Omental fat pad (tissue), 4 donors: ENCODE results near the gene BCDIN3D. TPM values are rescaled to one million over a fixed set of nuclear protein-coding genes. Genes with fewer than 3 reads are reported as not detected.
A peak's percentile ranks its signal among the peaks of the same experiment; 100 is the strongest.

ENCODE experiments used
- ATAC-seq: fragments of 150-250 bp; one replicate; pipeline ENCODE4 v1.9.1; 2016; ENCODE audit warnings: mild to moderate bottlenecking, moderate library complexity; ENCODE audit not compliant: low FRiP score
- DNase-seq: peaks from one replicate; pipeline ENCODE4 v3.0.0-alpha.2; 2019; ENCODE audit warnings: low spot score
- CTCF ChIP-seq, 3 donors: fragments of 450-650 bp; IDR thresholded peaks; one replicate each; pipeline ENCODE4 v1.5.1; 2016 to 2017; ENCODE audit warnings: antibody characterized with exemption in 3 of 3, mild to moderate bottlenecking in 3 of 3, moderate library complexity in 2 of 3
- total RNA-seq, 4 donors: library from RNA; depleted of rRNA; stranded (reverse); fragments of >200 nt; gene quantifications; one replicate each; pipeline ENCODE4 v1.1.0, GENCODE V29; 2016

Gene BCDIN3D
- total RNA-seq, result 1 to 10 TPM; 1.9 to 3.5 (median 2.8) TPM

- DNase-seq, result peak; percentile 76
- ATAC-seq, result peak; percentile 97
- TF ChIP-seq CTCF (IDR thresholded peaks at IDR 0.05), result no peak
Observed at GRCh38 chr12:49842519-49843352, at the start of gene BCDIN3D. BCDIN3D (minus strand) TSS chr12:49843106; CDS start chr12:49843087, 19 bp downstream.

- no peak for TF ChIP-seq CTCF (IDR thresholded peaks at IDR 0.05)
- DNase-seq (no peak), ATAC-seq (no peak)
Observed at GRCh38 chr12:49892084-49892731, 49.3 kb upstream of the BCDIN3D start.

GRCh38 chr12:49891476-49891875 is 48.6 kb upstream of the BCDIN3D start:
- DNase-seq (no peak), ATAC-seq (no peak)
- TF ChIP-seq CTCF (IDR thresholded peaks at IDR 0.05), result no peak

GRCh38 chr12:49891012-49891411 is 48.1 kb upstream of the BCDIN3D start:
- no peak for ATAC-seq
- no peak for TF ChIP-seq CTCF (IDR thresholded peaks at IDR 0.05)

GRCh38 chr12:49890096-49890461 is 47.2 kb upstream of the BCDIN3D start:
- TF ChIP-seq CTCF (IDR thresholded peaks at IDR 0.05), result no peak
- ATAC-seq, result no peak
- DNase-seq, result no peak

More at GRCh38 chr12:49891012-49891411, 48.1 kb upstream of the BCDIN3D start:
- no peak for DNase-seq

- DNase-seq (no peak), ATAC-seq (no peak)
- no peak for TF ChIP-seq CTCF (IDR thresholded peaks at IDR 0.05)
Observed at GRCh38 chr12:49889361-49890095, 46.6 kb upstream of the BCDIN3D start.
